K562 treated with DMSO at 1 percent for 24 hours (cell line): Measurements from ENCODE around the gene SCARF1. TPM values are rescaled to one million over a fixed set of nuclear protein-coding genes. Genes with fewer than 3 reads are reported as not detected.

Source experiments
- total RNA-seq: library from RNA; unstranded; fragments of 300-600 nt; gene quantifications from 2 replicates; pipeline ENCODE4 v1.2.3, GENCODE V29; 2022; ENCODE audit warnings: low read depth; ENCODE audit not compliant: insufficient read depth

The SCARF1 gene
- 3.0 and 3.7 TPM in 2 replicates for total RNA-seq

GRCh38 chr17:1645207-1646171, at the start of gene SCARF1:
SCARF1 (minus strand) TSS chr17:1645732; CDS start chr17:1645697, 35 bp downstream.

GRCh38 chr17:1684378-1685189, 39.1 kb upstream of the SCARF1 start, which contains the start of gene PRPF8:
PRPF8 (minus strand) TSS chr17:1684867; CDS start chr17:1684571, 296 bp downstream.

GRCh38 chr17:1649844-1650501, 4.4 kb upstream of the SCARF1 start, which contains the start of gene RILP:
RILP (minus strand) TSS chr17:1649866; CDS start chr17:1649804, 62 bp downstream.

GRCh38 chr17:1627982-1628855, 17.3 kb downstream of the SCARF1 start, which contains the start of gene SLC43A2:
SLC43A2 (minus strand) TSS chr17:1628834; CDS start chr17:1627874, 960 bp downstream.

Other genes starting within 250 kb of the SCARF1 start
- 184 and 200 TPM in 2 replicates for gene YWHAE, start 245.5 kb downstream of the SCARF1 start, total RNA-seq
- 21.3 and 22.3 TPM in 2 replicates for gene CRK, start 189.5 kb downstream of the SCARF1 start, total RNA-seq
- 37.1 and 37.2 TPM in 2 replicates for gene MYO1C, start 153.0 kb downstream of the SCARF1 start, total RNA-seq
- gene INPP5K, start 129.1 kb downstream of the SCARF1 start, total RNA-seq: 32.6 and 39.9 TPM in 2 replicates
- gene PITPNA, start 82.9 kb downstream of the SCARF1 start, total RNA-seq: 30.3 and 33.5 TPM in 2 replicates
- gene SLC43A2, start 16.9 kb downstream of the SCARF1 start, total RNA-seq: 4.7 and 5.0 TPM in 2 replicates
- gene RILP, start 4.1 kb upstream of the SCARF1 start, total RNA-seq: 46.3 and 48.7 TPM in 2 replicates
- 123 and 133 TPM in 2 replicates for gene PRPF8, start 39.1 kb upstream of the SCARF1 start, total RNA-seq
- gene TLCD2, start 64.6 kb upstream of the SCARF1 start, total RNA-seq: 2.3 and 3.1 TPM in 2 replicates
- 21.8 and 22.3 TPM in 2 replicates for gene WDR81, start 79.0 kb upstream of the SCARF1 start, total RNA-seq
- gene SERPINF2, start 97.1 kb upstream of the SCARF1 start, total RNA-seq: not detected in 2 replicates
- gene SERPINF1, start 116.3 kb upstream of the SCARF1 start, total RNA-seq: 63.0 and 67.8 TPM in 2 replicates
- 7.8 and 9.6 TPM in 2 replicates for gene SMYD4, start 184.2 kb upstream of the SCARF1 start, total RNA-seq
- 46.0 and 50.0 TPM in 2 replicates for gene RPA1, start 184.3 kb upstream of the SCARF1 start, total RNA-seq